ENCODE data around the gene PHLDB1.
"Not testable (repeated sequence)": the region's sequence is repeated elsewhere in the genome, so short reads cannot be mapped to it uniquely, and the experiment has no call there.

The PHLDB1 gene

GRCh38 chr11:118659953-118660680 is 52.7 kb downstream of the PHLDB1 start:
- no peak for DNase-seq

GRCh38 chr11:118660681-118661424 is 53.4 kb downstream of the PHLDB1 start:
- DNase-seq: no peak

- no peak for DNase-seq
Observed at GRCh38 chr11:118661425-118662301, 54.2 kb downstream of the PHLDB1 start.

DNA sequence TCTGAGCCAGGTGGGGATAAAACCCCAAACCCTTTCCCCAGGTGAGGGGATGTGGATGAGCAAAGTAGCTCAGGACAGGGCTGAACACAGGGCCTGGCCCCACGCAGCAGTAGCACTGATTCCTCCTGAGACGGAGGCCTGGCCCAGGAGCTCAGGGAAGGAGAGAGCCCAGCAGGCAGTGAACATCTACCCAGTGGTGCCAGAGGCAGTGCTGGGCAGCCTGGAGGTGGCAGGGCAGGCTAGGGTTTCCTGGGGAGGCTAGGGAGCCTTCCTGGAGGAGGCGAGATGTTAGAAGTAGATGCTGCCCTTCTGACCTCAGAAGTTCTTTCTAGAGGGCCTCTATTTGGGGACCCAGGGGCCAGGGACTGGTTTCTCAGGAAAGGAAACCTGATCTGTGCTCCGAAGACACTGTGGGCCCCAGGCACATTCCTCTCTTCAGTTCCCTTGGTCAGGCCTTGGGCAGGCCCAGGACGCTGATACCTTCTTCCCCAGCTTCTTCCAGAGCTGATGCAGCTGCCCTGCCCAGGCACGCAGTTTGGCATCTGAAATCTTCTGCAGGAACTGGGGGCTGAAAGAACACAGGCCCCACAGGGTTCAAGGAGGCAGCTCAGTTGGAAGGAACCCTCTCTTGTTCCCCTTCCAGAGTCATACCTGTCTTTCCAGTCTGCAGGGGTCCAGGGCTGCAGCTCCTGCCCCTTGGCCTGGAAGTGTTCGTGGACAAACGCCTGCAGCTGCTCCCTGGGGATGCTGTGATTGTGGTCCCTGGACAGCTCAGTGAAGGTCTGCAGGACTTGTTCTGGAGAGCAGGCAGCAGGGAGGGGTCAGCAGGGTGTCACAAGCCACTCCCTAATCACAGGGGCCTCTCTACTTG is 55.2 kb downstream of the PHLDB1 start:
- DNase-seq: no peak

GRCh38 chr11:118663381-118663780 is 56.0 kb downstream of the PHLDB1 start:
- DNase-seq: no peak

GRCh38 chr11:118663902-118664301 is 56.5 kb downstream of the PHLDB1 start:
- no peak for DNase-seq

DNA sequence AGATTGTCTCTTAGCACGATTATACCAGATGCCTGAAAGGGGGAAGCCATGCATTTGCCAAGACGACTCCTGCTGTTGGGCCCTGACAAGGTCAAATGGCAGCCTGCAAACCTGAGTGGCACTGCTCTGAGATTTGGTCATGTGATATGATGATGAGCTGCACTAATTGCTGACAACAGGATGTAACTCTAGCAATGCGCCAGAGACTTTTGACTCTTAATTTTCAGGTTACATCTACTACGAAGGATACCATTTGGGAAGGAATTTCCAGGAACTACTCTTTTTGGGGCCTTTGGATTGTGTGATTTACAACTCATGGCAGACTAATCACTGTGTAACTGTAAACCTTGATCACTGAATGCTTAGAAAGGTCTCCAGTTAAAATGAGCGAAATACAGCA is 59.0 kb downstream of the PHLDB1 start:
- no peak for DNase-seq

- DNase-seq: no peak
Observed at GRCh38 chr11:118670063-118670462, 62.6 kb downstream of the PHLDB1 start.

DNA sequence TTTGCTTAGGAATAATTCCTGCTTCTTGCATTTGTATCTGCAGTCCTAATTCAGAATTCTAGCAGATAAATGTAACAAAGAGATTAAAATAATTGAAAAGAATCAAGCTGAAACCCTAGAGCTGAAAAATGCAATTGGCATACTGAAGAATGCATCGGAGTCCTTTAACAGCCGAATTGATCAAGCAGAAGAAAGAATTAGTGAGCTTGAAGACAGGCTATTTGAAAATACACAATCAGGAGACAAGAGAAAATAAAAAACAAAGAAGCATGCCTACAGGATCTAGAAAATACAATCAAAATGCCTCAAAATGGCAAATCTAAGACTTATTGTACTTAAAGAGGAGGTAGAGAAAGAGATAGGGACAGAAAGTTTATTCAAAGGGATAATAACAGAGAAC is 63.8 kb downstream of the PHLDB1 start:
- DNase-seq: no peak

DNA sequence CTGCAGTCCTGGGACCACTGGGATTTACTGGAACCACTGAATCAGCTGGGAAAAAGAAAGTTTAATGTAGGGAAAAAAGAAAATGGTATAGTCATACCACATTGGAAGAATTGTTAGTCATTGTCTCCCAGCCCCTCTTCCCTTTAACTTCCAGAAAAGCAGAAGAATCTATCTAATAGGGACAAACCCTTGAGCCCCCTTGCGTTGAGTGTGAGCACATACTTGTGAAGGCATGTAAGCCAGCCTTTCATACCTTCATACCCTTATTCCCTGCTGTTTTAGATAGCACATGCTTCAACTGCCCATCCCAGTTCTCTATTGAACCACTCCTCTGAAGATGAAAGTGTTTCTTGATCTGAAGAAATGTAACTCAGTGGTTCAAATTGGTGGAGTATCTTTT is 65.4 kb downstream of the PHLDB1 start:
- DNase-seq: no peak

GRCh38 chr11:118673361-118674081 is 66.1 kb downstream of the PHLDB1 start:
- DNase-seq: no peak

DNA sequence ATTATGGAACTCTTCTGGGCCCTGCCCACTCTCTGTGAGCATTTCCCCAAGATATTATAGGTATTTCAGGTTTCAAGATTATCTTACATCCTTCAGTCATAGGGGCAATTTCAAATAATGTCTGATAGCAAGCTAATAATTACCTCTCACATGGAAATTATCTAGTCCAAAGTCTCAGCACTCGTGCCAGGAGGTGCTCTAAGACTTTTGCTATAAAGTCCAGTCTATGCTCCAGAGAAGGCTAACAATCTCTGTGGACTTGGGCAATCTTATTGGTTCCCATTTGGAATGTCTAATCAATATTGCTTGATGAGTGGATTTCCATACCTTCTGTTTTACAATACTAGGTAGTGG is 66.6 kb downstream of the PHLDB1 start:
- no peak for DNase-seq

DNA sequence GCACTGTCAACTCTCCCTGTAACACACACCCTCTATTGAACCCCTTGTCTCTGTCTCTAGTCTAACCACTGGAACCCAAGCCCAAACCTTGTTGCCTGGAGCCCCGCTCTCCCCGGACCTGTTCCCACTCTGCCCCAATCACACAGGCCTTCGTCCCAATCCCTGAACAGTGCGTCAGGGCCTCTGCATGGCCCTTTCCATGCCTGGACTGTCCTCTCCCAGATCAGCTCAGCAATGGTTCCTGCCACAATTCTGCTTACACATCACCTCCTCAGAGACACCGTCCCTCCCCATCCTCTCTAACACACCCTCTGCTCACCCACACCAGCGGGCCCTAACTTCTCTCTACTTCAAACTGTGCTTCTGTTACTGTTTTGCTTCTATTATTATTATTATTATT is 70.6 kb downstream of the PHLDB1 start:
- no peak for DNase-seq

- DNase-seq: not testable (repeated sequence)
Observed at GRCh38 chr11:118678908-118679307, 71.5 kb downstream of the PHLDB1 start.

GRCh38 chr11:118679483-118679882 is 72.1 kb downstream of the PHLDB1 start, which contains the start of gene TREH:
TREH (minus strand) TSS chr11:118679650; CDS start chr11:118679627, 23 bp downstream.
- DNase-seq: no peak

DNA sequence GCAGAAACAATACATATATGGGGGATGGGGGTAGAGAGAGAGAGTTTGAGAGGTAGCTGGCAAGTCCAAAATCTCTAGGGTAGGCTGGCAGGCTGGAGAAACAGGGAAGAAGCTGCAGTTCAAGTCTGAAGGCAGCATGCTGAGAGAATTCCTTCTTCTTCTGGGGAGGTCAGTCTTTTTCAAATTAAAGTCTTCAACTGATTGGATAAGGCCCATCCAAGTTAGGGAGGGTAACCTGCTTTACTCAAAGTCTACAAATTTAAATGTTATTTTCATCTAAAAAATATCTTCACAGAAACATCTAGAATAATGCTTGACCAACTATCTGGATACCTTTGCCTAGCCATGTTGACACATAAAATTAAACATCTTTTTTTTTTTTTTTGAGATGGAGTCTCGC is 75.0 kb downstream of the PHLDB1 start:
- no peak for DNase-seq

DNA sequence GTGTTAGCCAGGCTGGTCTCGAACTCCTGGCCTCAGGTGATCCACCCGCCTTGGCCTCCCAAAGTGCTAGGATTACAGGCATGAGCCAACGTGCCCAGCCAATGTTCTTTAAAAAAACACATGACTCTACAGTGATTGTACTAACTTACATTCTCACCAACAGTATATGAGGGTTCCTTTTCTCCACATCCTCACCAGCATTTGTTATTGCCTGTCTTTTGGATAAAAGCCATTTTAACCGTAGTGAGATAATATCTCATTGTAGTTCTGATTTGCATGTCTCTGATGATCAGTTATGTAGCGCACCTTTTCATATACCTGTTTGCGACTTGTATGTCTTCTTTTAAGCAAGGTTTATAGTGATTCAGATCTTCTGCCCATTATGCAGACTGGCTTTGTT is 75.5 kb downstream of the PHLDB1 start:
- not testable (repeated sequence) for DNase-seq

DNA sequence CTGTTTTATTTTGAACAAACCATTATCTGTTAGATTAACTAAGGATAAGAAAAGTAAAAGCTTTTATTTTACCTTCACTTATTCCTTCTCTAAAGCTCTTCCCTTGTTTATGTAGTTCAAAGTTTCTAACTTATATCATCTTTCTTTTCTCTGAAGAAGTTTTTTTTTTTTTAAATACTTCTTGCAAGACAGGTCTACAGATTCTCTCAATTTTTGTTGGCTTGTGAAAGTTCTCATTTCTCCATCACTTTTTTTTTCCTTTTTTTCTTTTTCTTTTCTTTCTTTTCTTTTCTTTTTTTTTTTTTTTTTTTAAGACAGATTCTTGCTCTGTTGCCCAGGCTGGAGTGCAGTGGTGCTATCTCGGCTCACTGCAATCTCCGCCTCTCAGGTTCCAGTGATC is 76.8 kb downstream of the PHLDB1 start:
- DNase-seq: no peak

GRCh38 chr11:118687906-118688305 is 80.5 kb downstream of the PHLDB1 start:
- no peak for DNase-seq

- DNase-seq: not testable (repeated sequence)
Observed at GRCh38 chr11:118688339-118688738, 80.9 kb downstream of the PHLDB1 start.

- no peak for DNase-seq
Observed at GRCh38 chr11:118688851-118689502, 81.6 kb downstream of the PHLDB1 start.
